Peyer's patch (tissue), 4 donors: Measurements from ENCODE around the gene TBC1D13.

ENCODE experiments used
- CTCF ChIP-seq, 6 experiments: fragments of 450-650 bp in 4 of 6; fragments of 200-600 bp in 2 of 6; sonication (generic) in 1 of 6; IDR thresholded peaks; one replicate each; pipeline ENCODE4 v1.5.1; 2017 to 2019; ENCODE audit warnings: antibody characterized with exemption in 6 of 6, mild to moderate bottlenecking in 3 of 6, moderate library complexity in 1 of 6
- POLR2A ChIP-seq, 2 donors: fragments of 450-650 bp; IDR thresholded peaks; one replicate each; pipeline ENCODE4 v1.5.1; 2017; ENCODE audit warnings: antibody characterized with exemption in 2 of 2, mild to moderate bottlenecking in 2 of 2, moderate library complexity in 2 of 2

GRCh38 chr9:128762671-128763449, 24.2 kb upstream of the TBC1D13 start:
- TF ChIP-seq CTCF (IDR thresholded peaks at IDR 0.05) = no peak
- TF ChIP-seq POLR2A (IDR thresholded peaks at IDR 0.05) = no peak
